NCI-H128 (cell line): Measurements from ENCODE around the gene ALG12.

Source experiments
- DNase-seq: peaks from one replicate; lab custom pipeline; 2025; ENCODE audit not compliant: unreplicated experiment; lab: John Stamatoyannopoulos, UW

Gene ALG12

DNA sequence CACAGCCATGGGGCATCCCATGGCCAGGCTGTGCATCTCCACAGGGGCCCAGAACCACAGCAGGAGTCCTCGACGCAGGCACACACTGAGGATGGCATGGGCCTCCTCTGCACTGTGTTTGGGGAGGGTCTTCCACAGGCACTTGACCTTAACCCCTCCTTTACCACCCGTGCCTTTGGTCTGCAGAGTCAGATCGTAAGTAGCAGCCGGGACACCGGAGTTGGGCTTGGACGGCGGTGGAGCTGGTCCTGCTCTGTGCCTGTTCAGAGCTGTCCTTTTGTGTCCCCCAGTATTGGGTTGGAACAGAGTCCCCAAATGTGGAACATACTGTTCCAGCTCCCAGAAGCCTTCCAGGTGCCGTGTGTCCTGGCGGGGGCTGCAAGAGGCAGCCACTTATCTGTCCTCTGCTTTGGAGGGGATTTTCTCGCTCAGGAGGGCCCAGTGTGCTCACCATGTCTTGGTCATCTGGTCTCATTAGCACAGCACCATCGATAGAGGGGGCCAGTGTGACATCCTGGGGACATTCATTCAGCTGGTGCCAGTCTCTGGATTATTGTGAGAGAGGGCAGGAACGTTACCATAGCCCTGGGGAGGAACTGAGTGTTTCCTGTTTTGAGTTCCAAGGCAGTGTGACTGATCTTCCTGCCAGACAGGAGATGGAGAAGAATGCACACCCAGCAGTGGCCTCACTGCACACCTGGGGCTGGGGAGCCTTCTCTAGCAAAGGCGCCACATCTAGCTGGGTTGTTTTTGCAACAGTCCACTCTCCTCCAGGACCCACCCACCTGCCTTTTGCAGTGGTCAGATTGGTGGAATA, 12.6 kb upstream of the ALG12 start:
- DNase-seq = peak; percentile 50

DNA sequence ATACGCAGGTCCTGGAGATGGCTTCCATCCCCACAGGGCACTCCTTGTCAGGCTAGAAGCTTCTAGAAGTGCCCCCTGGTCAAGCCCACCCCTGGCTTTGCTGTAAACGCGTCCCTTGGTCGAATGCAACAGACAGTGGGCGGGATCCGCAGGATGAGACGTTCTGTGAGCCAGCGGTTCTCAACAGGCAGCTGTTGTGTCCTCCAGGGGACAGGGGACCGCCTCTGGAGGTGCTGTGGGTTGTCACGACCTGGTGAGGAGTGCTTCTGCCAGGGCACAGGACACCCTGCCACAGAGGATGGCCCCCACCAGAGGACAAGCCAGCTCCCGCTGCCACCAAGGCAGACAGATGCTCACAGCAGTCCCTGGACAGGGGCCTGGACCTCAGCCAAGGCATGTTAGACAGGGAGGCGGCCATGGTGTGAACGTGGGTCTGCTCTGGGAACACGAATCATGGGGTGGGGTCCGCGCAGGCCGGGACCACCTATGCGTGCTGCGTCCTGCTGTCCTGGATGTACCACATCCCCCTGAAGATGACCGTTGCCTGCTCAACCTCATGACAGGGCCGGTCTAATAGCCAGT, 11.8 kb upstream of the ALG12 start:
- DNase-seq = no peak

DNA sequence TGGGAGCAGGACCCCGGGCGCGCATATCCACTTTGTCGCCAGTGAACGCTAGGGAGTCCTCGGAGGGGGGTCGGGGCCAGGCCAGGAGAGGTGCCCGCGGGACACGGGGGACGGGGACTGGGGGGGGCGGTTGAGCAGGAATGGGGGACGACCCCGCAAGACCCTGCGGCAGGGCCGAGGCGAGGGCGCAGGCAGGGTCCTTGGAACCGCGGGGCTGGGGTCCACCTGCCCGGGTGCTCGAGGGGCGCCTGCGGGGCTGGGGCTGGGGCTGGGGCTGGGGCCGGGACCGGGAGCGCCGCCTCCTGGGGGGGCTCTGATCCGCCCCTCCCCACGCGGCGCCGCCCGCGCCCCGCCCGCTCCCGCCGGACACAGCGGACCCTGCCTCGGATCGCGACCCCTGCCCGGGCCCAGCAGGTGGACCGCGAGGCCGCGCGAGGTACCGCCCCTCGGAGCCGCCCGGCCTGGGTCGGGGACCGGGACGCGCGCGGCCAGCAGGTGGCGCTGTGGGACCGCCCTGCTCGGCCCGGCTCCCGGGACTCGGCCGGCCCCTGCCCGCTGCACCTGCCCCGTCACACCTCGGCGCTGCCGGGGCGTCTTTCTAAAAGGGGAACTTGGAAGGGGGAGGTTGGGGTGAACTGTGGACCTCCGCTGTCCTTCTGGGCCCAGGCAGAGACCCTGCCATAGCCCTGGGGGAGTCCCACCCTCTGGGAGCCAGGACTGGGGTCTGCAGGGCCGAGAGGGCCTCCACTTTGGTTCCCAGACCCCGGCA, 11.2 kb upstream of the ALG12 start:
- DNase-seq = peak; percentile 16

DNA sequence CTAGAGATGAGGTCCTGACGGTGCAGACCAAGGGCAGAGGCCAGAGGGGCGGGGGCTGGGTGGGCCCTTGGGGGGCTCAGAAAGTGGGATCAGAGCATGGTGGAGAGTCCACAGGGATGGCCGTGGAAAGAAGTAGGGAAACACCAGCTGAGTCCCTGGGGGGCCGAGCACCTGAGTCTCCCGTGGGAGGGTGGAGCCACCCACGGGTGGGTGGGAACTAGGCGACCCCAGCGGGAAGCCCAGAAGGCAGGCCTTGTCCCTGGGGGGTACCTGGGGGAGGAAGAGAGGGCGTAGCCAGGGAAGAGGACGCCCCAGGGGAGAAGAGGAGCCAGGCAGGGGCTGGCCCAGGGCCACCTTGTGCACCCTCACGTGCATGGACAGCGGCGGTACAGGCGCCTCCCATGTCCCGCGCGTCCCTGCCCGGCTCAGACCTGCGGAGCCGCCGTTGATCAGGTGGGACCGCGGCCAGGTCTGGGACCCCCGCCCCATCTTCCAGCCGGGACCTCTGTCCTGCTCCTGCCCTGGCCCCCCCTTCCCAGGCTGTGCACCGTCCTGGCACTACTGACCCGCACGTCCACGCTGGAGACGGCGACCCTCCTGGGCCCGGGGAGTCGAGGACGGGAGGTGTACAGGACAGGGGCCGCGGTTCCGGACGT, 10.4 kb upstream of the ALG12 start:
- no peak for DNase-seq

DNA sequence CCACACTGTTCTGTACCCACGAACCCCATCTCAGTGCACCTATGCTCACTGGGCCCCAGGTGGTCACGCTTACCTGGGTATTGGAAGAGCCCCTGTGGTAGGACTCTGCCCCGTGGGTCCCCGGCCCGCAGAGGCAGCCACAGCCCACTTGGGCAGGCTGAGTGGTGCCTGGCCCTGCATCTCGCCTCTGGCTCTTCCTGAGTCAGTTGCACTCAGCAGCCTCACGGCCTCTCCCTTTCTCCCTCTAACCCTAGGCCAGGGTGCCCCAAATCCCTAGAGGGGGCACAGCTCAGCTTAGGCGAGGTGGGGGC, 9.9 kb upstream of the ALG12 start:
- no peak for DNase-seq

DNA sequence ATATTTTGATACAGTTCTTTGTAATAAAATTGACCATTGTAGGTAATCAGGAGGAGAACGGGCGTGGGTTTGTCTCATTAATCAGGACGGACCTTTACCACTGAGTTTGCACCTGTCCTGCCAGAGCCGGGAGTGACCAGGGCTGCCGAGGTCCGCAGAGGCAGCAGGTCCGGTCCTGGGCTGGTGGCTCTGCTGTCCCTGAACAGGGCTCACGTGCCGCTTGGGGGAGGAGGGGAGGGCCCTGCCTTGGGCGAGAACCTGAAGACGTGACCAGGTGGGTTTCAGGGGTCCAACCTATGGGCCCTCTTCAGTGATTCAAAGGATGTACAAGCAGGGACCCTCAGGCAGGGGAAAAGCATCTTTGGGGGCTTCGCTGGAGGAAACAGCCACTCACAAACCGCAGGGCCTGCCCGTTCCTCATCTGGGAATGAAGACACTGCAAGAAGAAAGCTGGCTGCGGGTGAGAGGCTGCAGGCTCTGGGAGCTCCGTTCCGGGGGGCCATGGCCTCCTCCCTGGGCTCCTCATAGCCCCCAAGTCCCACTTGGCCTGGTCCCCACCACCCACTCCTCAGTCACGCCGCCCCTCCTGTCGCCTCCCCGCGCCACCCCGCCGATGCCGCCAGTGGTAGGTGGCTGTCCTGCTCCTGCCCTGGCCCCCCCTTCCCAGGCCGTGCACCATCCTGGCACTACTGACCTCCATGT, 9.4 kb upstream of the ALG12 start:
- DNase-seq = no peak

DNA sequence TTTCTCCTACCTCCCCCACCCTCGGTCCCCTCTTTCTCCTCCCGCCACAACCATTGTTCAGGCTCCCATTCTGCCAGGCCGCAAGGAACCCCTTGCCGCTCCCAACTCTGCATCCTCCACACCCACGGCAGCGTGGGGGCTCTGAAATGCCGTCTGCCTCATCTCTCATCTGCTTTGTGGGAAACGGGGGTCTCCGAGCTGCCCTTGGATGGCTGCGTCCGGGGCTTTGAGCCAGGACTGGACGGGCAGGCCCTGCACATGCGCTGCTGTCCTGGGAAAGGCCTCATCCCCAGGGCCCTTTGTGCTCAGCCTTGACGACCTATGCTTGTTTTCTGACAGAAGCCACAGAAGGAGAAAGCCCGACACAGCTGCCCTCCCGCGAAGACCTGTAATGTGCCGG, 8.7 kb upstream of the ALG12 start:
- no peak for DNase-seq

DNA sequence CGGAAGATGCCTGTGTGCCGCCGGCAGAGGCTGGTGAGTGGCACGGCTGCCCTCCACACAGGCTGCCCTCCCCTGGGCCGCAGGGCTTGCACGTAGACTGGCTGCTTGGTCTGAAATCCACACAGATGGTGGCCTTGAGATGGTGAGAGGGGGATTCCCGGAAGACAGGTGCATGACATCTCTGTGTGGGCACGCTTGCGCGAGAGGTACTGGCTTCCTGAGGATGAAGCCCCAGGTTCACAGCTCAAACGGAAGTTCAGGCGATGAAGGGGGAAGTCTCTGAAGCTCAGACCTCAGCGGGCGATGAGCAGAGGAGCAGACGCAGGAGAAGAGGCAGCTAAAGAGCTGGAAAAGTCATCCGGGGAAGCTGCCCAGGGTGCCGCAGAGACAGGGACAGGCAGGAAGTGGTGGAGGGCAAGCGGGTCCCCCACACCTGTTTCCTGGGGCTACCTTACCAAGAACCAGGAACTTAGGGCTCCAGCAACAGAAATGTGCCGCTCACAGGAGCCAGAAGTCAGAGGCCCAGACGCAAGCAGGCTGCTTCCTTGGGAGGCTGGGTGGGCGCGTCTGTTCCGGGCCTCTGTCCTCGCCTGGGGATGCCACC, 7.4 kb upstream of the ALG12 start:
- no peak for DNase-seq

DNA sequence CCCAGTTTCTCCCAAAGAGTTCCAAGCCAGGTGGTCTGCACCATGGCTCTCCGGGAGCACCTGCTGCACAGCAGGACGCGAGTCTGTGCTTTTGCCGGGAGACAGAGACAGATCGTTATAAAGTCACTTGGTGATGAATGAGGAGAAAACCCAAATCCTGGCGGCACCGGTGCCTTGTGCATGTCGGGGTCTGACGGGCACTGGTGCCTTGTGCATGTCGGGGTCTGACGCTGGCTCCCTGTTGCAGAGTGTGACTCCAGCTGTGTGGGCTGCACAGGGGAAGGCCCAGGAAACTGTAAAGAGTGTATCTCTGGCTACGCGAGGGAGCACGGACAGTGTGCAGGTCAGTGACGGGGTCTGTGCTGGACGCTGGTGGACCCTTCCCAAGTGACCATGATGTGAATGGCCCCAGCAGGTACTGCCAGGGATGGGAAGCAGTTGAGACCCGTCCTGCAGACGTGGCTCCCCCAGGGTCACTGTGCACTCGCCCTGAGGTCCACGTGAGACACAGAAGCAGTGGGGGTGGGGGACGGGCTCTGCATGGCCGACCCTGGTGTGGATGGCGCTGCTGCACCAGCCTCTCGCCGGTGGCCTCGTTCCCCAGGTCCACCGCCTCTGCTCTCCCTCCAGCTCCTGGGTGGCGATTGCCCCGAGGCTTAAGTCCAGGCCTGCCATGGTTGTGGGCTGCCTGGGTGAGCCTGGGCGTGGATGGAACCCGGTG, 6.0 kb upstream of the ALG12 start:
- DNase-seq = no peak

DNA sequence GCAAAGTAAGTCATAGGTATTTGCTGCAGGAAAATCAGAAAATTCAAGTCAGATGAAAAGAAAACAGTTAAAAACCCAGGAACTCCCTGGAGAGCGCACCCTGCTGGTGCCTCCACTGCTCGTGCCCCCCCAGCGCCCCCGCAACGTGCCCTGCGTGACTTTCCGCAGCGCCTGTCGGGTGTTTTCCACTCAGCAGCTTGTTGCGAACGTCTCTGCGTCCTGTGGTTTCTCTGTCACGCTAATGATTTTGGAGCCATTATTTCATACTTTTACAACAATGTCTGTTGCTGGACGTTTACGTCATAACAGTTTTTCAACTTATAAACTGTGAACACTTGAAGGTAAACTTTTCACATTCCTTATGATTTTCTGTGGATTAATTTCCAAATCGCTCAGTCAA, 5.2 kb upstream of the ALG12 start:
- no peak for DNase-seq

DNA sequence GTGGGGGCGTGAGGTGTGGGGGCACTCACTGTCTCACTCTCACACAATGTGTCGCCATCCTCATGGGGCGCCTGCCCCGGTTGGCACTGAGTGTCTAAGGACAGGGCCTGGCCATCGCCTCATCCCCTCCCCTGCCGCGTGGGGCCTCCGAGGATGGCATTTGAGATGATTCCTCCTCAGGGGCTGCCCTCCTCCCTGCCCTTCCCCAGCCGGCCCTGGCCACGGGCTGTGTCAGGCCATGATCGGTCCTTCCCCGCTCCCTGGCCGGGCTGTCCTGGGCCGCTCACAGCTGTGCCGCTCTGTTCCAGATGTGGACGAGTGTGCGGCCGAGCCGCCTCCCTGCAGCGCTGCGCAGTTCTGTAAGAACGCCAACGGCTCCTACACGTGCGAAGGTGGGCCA, 4.7 kb upstream of the ALG12 start:
- no peak for DNase-seq

DNA sequence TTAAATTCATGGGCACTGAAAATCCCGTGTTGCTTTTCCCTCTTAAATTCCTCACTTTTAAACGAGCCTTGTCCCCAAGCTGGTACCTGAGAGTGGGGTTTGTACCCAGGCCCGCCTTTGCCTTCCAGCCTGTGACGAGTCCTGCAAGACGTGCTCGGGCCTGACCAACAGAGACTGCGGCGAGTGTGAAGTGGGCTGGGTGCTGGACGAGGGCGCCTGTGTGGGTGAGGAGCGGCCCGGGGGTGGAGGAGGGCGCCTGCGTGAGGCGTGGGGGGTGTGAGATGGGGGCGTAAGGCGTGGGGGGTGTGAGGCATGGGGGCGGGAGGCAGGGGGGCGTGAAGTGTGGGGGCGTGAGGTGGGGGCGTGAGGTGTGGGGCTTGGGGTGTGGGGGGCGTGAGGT, 4.2 kb upstream of the ALG12 start:
- no peak for DNase-seq

DNA sequence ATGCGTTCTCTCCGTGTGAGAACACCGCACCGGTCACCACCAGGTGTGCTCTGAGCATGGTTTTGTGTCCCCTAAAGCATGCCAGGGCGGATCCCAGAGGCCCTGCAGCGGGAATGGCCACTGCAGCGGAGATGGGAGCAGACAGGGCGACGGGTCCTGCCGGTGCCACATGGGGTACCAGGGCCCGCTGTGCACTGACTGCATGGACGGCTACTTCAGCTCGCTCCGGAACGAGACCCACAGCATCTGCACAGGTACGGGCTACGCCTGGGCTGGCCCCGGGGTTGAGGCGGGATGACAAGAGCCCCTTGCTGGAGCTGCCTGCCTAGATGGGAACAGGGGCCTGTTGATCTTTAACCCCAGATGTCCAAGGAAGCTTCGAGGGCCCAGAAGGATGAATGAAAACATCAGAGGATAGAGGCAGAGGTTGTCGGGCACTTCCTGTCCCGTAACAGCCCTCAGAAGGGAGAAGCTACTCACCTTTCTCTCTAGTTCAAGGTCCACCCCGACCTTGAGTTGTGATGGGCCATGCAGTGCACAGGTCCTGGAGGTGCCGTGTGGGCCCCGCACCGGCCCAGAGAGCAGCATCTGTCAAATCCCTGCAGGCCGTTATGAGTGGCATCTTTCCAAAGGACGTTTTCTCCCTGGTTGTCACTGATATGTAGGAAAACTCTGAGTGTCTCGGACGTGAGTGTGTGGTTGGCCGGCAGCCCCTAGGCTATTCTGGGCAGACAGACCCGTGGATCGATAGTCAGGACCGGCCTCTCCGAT, 3.5 kb upstream of the ALG12 start:
- no peak for DNase-seq

DNA sequence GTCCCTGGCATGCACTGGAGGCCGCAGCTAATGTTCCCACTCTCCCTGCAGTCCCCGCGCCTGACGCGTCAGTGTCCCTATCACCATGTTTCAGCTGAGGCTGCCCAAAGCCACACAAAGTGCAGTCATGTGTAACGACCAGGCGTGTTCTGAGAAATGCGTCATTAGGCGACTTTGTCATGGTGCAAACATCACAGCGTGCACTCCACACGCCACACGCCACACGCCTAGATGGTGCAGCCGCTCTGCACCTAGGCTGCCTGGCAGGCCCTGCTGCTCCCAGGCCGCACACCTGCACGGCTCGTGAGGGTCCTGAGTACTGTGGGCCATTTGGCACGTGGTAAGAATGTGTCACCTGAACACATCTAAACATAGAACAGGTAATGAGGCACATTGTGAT, 2.6 kb upstream of the ALG12 start:
- no peak for DNase-seq

DNA sequence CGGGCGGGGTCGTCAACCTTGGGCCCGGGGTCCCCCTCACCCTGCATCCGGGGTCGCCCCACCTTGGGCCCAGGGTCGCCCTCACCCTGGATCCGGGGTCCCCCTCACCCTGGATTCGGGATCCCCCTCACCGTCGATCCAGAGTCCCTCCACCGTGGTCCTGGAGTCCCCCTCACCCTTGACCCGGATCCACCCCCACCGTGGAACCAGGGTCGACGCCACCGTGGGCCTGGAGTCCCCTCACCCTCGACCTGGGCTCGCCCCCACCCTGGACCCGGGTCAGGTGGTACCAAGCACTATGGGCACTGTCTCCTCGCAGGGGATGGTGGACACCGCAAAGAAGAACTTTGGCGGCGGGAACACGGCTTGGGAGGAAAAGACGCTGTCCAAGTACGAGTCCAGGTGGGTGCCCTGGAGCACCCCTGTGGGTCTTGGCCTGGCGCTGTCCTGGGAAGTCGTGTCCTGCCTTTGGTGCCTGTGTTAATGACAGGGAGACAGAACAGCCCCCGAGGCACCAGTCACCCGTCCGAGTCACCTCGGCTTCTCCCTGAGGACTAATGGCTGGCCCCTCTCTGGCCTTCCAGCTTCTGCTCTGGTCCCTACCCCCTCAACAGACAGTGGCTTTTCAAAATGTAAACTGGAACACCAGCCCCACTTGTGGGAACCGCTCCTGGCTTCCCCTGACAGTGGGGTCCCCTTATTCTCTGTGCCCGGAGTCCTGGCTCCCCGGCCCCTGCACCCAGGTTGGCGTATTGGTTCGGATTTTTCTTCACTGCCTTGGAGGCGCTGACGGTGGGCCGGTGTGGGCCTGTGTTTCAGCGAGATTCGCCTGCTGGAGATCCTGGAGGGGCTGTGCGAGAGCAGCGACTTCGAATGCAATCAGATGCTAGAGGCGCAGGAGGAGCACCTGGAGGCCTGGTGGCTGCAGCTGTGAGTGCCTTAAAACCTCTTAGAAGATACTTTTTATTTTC, 958 bp upstream of the ALG12 start:
- no peak for DNase-seq

DNA sequence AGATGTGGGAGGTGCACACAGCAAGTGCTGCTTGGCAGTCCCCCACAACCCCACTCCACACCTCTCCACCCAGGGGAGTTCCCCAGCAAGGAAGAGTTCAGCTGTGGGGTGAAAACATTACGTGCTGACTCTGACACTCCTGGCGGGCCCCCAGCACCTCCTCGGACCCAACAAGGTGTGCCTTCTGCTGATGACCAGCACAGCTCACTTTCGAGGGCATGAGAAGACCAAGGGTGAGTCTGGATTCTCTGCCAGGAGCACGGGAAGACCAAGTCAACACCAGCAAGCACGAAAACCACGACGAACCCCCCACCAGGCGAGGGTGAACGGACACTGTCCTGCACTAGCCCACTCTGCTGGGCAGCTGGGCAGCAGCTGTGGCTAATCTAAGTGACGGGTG, 1.4 kb downstream of the ALG12 start:
- no peak for DNase-seq

DNA sequence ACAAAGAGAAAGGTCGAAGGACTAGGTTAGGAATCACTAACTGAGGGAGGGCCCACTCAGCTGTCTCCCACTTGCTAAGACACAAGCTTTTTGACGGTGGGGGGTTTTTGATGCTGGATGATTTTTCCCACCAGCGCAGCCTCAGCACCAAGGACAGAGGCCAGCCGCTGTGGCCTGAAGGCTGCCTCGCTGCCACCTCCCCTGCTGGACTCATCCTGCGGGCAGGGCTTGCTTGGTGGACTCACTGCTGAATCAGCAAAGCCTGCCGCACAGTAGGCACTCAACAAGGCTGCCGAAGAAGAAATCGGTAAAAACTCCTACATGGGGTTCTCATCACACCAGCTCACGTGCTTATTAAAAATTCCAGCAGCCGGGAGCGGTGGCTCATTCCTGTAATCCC, 2.6 kb downstream of the ALG12 start:
- no peak for DNase-seq

DNA sequence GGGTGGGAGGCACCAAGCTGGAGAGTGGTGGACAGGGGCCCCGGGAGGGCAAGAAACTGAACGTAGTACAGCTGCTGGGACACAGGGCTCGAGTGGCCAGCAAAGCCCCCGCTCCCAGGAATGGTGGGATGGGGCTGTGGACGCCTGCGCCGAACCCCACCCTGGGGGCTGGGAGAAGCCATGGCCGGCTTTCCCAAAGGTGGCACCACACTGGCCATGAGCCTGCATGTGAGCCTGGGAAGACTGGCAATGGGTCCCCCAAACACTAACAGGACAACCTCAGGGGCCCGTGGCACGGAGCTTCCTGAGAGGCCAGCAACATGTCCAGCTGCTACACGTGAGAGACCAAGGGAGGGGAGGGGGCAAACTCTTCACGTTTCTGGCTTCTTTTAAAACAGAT, 4.0 kb downstream of the ALG12 start:
- no peak for DNase-seq
